IgD-negative memory B cell (primary cell): ENCODE results near the gene OR8I2. TPM values are rescaled to one million over a fixed set of nuclear protein-coding genes. Genes with fewer than 3 reads are reported as not detected.
"Not testable (repeated sequence)": the region's sequence is repeated elsewhere in the genome, so short reads cannot be mapped to it uniquely, and the experiment has no call there.

Experiments used
- H3K27ac Mint-ChIP-seq, 3 donors: one replicate each; pipeline ENCODE4 v1.8.0; 2020 to 2022; ENCODE audit warnings: mild to moderate bottlenecking in 3 of 3, mixed read lengths in 3 of 3, moderate library complexity in 1 of 3
- H3K27me3 Mint-ChIP-seq: one replicate; pipeline ENCODE4 v1.8.0; 2021; ENCODE audit warnings: mixed read lengths
- H3K36me3 Mint-ChIP-seq: one replicate; pipeline ENCODE4 v1.8.0; 2020; ENCODE audit warnings: mild to moderate bottlenecking, mixed read lengths
- H3K4me1 Mint-ChIP-seq, 3 donors: one replicate each; pipeline ENCODE4 v1.8.0; 2020 to 2022; ENCODE audit warnings: mixed read lengths in 3 of 3, mild to moderate bottlenecking in 1 of 3
- H3K4me3 Mint-ChIP-seq, 4 donors: one replicate each; pipeline ENCODE4 v1.8.0; 2020 to 2022; ENCODE audit warnings: mild to moderate bottlenecking in 4 of 4, mixed read lengths in 4 of 4, moderate library complexity in 3 of 4
- H3K9me3 Mint-ChIP-seq, 3 donors: one replicate each; pipeline ENCODE4 v1.8.0; 2020 to 2021; ENCODE audit warnings: mixed read lengths in 3 of 3, mild to moderate bottlenecking in 1 of 3
- polyA plus RNA-seq: library from polyadenylated mRNA; unstranded; fragments of 300-500 nt; fragmentation: Illumina TruSeq; gene quantifications from one replicate; pipeline ENCODE4 v1.2.3, GENCODE V29; 2021

The OR8I2 gene
- not detected for polyA plus RNA-seq

DNA sequence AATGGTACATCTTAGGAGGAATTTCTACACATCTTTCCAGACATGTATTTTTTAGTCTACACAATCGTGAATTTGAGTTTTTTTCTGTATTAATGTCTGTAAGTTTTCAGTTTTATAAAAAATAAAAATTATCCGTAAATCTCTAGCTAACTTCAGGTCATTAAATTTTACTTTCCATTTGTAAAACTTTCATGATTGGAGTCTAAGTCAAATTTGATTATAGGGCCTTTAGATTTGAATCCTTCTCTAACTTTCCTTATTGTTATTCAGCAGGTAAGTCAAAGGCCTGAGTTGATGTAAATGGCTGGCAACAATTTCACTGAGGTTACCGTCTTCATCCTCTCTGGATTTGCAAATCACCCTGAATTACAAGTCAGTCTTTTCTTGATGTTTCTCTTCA is at the start of gene OR8I2:
OR8I2 (plus strand) TSS at position 301 of the 400 bp plus-strand sequence; CDS start at position 301, 0 bp downstream.
- peaks cover 1 to 3% (median 2%) of the 10 kb centered on the region in 3 donors for H3K9me3 Mint-ChIP-seq

DNA sequence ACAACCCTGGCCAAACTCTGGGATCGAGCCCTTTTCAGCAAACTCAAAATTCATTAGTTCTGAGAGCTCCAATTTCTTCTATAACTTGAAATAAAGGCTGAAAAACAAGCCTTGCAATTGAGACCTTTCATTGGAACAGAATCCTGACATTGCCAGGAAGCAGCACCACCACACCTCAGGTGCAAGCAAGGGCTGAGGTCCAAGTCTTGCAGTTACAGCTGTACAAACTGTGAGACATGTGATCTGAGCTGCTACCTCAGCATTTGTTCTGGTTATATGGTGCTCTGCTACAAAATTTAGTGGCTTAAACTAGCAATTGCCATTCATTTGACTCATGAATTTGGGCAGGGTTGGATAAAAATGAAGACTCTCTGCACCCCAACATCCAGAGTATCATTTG is 47.6 kb upstream of the OR8I2 start:
- H3K4me3 Mint-ChIP-seq = no peak overlapping the region
- H3K9me3 Mint-ChIP-seq = peaks cover 1 to 2% (median 1%) of the 10 kb centered on the region in 3 donors
- H3K27ac Mint-ChIP-seq = no peak overlapping the region
- no peaks in the 10 kb centered on the region for H3K27me3 Mint-ChIP-seq
- H3K36me3 Mint-ChIP-seq = no peaks in the 10 kb centered on the region
- no peaks in the 10 kb centered on the region for H3K4me1 Mint-ChIP-seq

More for the DNA sequence above, at the start of gene OR8I2:
- H3K4me3 Mint-ChIP-seq = no peak within 1 kb of the TSS
- no peak within 1 kb of the TSS for H3K27ac Mint-ChIP-seq
- no peaks in the 10 kb centered on the region for H3K36me3 Mint-ChIP-seq
- no peaks in the 10 kb centered on the region for H3K27me3 Mint-ChIP-seq
- H3K4me1 Mint-ChIP-seq = no peaks in the 10 kb centered on the region

DNA sequence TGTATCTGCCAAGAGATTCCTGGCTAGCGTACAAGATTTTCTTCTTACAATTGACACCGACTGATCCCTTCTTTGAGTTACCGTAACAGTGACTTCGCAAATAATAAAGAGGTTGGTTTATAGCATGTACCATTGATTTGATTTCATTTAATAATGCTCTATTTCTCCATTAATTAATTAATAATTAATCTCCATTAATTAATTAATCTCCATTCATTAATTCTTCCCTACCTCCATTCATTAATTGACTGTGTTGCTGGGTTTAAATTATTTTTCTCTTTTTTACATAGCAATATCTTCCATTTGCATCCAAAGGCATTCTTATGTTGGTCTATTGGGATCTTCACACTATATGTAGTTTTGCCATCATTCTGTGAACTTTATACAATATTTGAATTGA is 44.6 kb upstream of the OR8I2 start:
- Mint-ChIP-seq H3K4me1 (no peaks in the 10 kb centered on the region), H3K9me3 (peaks cover 0 to 6% (median 1%) of the 10 kb centered on the region in 3 donors), H3K36me3 (no peaks in the 10 kb centered on the region), H3K27ac (no peak overlapping the region), H3K27me3 (no peaks in the 10 kb centered on the region), H3K4me3 (no peak overlapping the region)

DNA sequence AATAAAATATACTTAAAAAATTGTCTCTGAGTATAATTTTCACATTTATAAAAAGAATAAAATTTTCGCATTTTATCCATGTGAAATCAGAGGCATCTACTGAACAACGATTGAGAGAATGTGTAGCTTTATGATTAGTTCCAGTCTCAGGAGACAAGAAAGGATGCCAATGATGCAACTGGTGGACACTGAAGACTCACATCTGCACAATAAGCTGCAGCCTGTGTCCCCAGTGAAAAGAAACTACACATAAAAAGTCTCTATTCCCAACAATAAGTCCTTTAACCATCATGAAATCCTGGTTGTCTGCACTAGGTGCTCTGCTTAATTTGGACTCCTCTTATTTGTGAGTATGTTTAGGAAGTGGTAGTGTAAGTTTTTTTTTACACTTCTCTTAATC is 43.6 kb upstream of the OR8I2 start:
- Mint-ChIP-seq H3K4me1 (no peaks in the 10 kb centered on the region), H3K27ac (no peak overlapping the region), H3K27me3 (no peaks in the 10 kb centered on the region), H3K9me3 (peaks cover 0 to 8% (median 1%) of the 10 kb centered on the region in 3 donors), H3K36me3 (no peaks in the 10 kb centered on the region), H3K4me3 (no peak overlapping the region)

DNA sequence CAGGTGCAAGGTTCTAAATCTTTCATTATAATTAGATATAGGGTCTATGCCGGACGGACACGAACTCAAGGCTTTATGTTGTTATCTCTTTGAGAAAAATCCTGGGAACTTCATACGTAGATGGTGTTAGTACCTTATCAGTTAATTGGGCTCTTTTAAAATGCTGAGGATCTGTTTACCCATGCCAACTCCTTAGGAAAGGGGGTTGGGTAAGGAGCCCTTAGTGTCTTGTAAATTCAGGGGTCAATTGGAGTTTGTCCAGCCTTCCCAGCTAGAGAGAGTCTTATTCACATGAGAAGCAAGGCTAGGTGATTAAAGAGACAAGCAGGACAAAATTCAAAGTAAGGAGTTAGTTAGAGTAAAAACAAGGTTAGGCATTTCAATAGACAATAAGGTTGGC is 36.7 kb upstream of the OR8I2 start:
- not testable (repeated sequence) for H3K4me1 Mint-ChIP-seq, H3K4me3 Mint-ChIP-seq, H3K27me3 Mint-ChIP-seq, H3K9me3 Mint-ChIP-seq, H3K27ac Mint-ChIP-seq, H3K36me3 Mint-ChIP-seq

DNA sequence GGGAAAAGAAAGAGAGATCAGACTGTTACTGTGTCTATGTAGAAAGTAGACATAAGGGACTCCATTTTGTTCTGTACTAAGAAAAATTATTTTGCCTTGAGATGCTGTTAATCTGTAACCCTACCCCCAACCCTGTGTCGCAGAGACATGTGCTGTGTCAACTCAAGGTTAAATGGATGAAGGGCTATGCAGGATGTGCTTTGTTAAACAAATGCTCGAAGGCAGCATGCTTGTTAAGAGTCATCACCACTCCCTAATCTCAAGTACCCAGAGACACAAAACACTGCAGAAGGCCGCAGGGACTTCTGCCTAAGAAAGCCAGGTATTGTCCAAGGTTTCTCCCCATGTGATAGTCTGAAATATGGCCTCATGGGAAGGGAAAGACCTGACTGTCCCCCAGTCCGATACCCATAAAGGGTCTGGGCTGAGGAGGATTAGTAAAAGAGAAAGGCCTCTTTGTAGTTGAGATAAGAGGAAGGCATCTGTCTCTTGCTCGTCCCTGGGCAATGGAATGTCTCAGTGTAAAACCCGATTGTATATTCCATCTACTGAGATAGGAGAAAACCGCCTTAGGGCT is 35.4 kb upstream of the OR8I2 start:
- not testable (repeated sequence) for H3K4me3 Mint-ChIP-seq, H3K4me1 Mint-ChIP-seq, H3K9me3 Mint-ChIP-seq, H3K36me3 Mint-ChIP-seq, H3K27me3 Mint-ChIP-seq, H3K27ac Mint-ChIP-seq

DNA sequence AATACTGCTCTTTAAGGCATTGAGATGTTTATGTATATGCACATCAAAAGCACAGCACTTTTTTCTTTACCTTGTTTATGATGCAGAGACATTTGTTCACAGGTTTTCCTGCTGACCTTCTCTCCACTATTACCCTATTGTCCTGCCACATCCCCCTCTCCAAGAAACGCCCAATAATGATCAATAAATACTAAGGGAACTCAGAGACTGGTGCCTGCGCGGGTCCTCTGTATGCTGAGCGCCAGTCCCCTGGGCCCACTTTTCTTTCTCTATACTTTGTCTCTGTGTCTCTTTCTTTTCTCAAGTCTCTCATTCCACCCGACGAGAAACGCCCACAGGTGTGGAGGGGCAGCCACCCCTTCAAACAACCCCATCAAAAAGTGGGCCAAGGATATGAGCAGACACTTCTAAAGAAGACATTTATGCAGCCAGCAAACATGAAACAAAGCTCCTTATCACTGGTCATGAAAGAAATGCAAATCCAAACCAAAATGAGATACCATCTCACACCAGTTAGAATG is 34.8 kb upstream of the OR8I2 start:
- not testable (repeated sequence) for H3K4me3 Mint-ChIP-seq, H3K27ac Mint-ChIP-seq, H3K27me3 Mint-ChIP-seq, H3K9me3 Mint-ChIP-seq, H3K4me1 Mint-ChIP-seq, H3K36me3 Mint-ChIP-seq

DNA sequence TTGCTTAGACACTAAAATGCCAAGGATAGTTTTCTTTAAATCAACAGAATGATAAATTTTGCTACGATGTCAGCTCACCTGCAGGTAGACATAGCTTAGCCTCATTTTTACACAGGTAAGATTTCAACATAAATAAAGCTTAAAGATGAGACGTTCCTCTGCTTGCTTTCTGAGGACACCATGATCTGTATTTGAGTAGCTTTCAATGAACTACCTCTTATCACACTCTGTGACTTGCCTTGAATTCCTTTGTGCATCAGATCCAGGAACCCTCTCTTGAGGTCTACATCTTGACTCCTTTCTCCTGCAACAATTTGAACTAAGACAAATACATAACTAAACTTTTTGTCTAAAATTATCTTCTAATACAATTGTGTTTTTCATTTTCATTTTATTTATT is 26.1 kb upstream of the OR8I2 start:
- H3K4me3 Mint-ChIP-seq = no peak overlapping the region
- H3K9me3 Mint-ChIP-seq = peaks cover 5 to 12% (median 10%) of the 10 kb centered on the region in 3 donors
- H3K36me3 Mint-ChIP-seq = no peaks in the 10 kb centered on the region
- H3K27ac Mint-ChIP-seq = no peak overlapping the region
- H3K27me3 Mint-ChIP-seq = no peaks in the 10 kb centered on the region
- no peaks in the 10 kb centered on the region for H3K4me1 Mint-ChIP-seq

DNA sequence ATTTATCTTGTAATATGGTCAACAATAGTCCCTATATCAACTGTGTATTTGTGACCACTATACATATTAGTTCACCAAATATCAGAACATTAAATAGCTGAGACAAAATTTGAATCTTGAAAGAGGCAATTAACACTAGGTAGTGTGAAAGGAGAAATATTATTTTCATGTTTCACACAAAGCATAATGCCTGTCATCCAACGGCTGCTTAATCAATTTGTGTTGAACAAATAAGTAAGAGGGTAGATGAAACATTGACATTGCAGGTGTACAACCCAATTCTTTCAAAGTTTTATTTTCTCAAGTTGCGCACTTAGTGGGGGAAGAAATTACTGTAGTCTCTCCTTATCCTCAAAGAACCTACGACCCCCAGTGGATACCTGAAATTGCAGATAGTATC is 3.4 kb upstream of the OR8I2 start:
- Mint-ChIP-seq H3K4me1 (no peaks in the 10 kb centered on the region), H3K27me3 (no peaks in the 10 kb centered on the region), H3K27ac (no peak overlapping the region), H3K4me3 (no peak overlapping the region), H3K9me3 (peaks cover 0 to 3% (median 0%) of the 10 kb centered on the region in 3 donors), H3K36me3 (no peaks in the 10 kb centered on the region)

DNA sequence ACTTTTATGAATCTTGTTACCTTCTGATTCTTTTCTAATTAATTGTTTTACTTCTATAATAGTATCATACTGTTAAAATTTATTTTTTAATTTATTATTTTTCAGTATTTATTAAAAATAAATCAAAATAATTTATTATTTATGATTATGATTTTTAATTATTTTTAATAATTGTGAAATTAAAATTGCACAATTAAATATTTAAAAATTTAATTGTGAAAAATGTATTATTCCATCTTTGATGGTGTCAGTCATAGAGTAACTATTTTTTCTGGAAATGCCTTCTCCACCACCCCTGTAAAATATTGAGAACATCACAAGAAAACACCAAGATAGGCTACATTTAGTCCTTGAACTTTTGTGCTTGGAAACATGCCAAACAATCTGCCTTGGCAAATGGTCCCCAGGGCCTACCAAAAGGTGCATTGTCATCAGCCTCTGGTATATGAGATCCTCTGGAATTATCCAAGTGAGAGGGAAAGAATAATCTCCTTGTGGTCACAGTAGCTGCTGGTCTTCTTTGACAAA is 10.2 kb downstream of the OR8I2 start, which contains the start of gene OR8H2:
OR8H2 (plus strand) TSS at position 478 of the 528 bp plus-strand sequence. CDS start 1,356 bp downstream, outside the sequence.
- no peaks in the 10 kb centered on the region for H3K27me3 Mint-ChIP-seq
- H3K36me3 Mint-ChIP-seq = no peaks in the 10 kb centered on the region
- H3K27ac Mint-ChIP-seq = no peak within 1 kb of the TSS
- H3K4me1 Mint-ChIP-seq = no peaks in the 10 kb centered on the region
- H3K9me3 Mint-ChIP-seq = peaks cover 2 to 12% (median 7%) of the 10 kb centered on the region in 3 donors
- no peak within 1 kb of the TSS for H3K4me3 Mint-ChIP-seq

DNA sequence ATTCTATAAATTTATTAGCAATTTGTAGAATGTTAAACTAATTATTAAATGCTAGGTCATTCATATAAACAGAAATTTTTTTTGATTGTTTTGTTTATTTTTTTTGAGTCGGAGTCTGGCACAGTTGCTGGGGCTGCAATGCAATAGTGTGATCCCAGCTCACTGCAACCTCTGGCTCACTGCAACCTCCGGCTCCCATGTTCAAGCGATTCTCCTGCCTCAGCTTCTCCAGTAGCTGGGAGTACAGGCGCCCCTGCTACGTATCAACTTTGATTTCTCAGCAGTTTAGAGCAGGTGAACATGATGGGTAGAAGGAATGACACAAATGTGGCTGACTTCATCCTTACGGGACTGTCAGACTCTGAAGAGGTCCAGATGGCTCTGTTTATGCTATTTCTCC is 29.0 kb downstream of the OR8I2 start, which contains the start of gene OR8H3:
OR8H3 (plus strand) TSS at position 301 of the 400 bp plus-strand sequence; CDS start at position 301, 0 bp downstream.
- Mint-ChIP-seq H3K4me1 (no peaks in the 10 kb centered on the region), H3K27me3 (no peaks in the 10 kb centered on the region), H3K36me3 (no peaks in the 10 kb centered on the region), H3K9me3 (peaks cover 0 to 23% (median 4%) of the 10 kb centered on the region in 3 donors), H3K4me3 (no peak within 1 kb of the TSS), H3K27ac (no peak within 1 kb of the TSS)

DNA sequence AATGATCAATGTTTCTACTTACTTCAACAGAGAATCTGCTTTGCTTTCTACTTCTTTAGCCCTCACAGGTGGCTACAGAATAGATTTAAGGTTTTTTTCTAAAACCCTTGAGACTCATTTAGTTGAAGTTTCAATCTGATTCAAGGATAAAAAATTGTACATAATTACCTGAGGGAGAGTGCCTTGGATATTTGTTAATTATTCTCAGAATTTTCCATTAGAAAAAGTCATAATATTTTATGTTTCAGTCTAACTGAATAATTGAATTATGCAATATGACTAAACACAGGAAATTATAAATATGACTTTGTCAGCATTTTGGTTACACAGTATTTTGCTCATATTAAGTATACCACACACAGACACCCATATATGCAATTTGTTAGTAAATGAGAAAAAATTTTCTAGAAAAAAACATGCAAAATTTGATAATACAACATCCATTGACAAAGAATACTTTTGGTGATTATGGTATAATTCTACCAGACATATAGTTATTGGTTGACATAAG is 47.1 kb downstream of the OR8I2 start, which contains the start of gene OR8J3:
OR8J3 (minus strand) TSS at position 51 of the 511 bp plus-strand sequence. CDS start 2,483 bp downstream, outside the sequence.
- Mint-ChIP-seq H3K27me3 (no peaks in the 10 kb centered on the region), H3K36me3 (no peaks in the 10 kb centered on the region), H3K4me1 (no peaks in the 10 kb centered on the region), H3K27ac (no peak within 1 kb of the TSS), H3K4me3 (no peak within 1 kb of the TSS), H3K9me3 (peaks cover 6% of the 10 kb centered on the region in 3 donors)

DNA sequence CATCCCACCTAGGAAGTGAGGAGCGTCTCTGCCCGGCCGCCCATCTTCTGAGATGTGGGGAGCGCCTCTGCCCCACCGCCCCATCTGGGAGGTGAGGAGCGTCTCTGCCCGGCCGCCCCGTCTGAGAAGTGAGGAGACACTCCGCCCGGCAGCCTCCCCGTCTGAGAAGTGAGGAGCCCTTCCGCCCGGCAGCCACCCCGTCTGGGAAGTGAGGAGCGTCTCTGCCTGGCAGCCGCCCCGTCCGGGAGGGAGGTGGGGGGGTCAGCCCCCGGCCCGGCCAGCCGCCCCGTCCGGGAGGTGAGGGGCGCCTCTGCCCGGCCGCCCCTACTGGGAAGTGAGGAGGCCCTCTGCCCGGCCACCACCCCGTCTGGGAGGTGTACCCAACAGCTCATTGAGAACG is 50.6 kb downstream of the OR8I2 start:
- H3K27me3 Mint-ChIP-seq, H3K9me3 Mint-ChIP-seq, H3K36me3 Mint-ChIP-seq, H3K4me1 Mint-ChIP-seq, H3K4me3 Mint-ChIP-seq, H3K27ac Mint-ChIP-seq: not testable (repeated sequence)
